22Rv1 (cell line): ENCODE measurements around the gene USP48.
"Not testable (repeated sequence)": the region's sequence is repeated elsewhere in the genome, so short reads cannot be mapped to it uniquely, and the experiment has no call there.

Source experiments
- H3K27ac ChIP-seq: fragments of 450-650 bp; 2 replicates; pipeline ENCODE4 v1.5.1; 2017
- CTCF ChIP-seq: fragments of 450-650 bp; IDR thresholded peaks from 2 replicates; pipeline ENCODE4 v1.5.1; 2017; ENCODE audit warnings: mild to moderate bottlenecking
- ZFX ChIP-seq: fragments of 450-650 bp; IDR thresholded peaks from 2 replicates; pipeline ENCODE4 v1.6.1; 2017; ENCODE audit warnings: antibody characterized with exemption, borderline replicate concordance

USP48 gene

GRCh38 chr1:21827141-21827679, 44.3 kb upstream of the USP48 start:
- TF ChIP-seq ZFX (no peak), CTCF (no peak)
- H3K27ac ChIP-seq, result no peak overlapping the region

- H3K27ac ChIP-seq, result not testable (repeated sequence)
These were observed 43.7 kb upstream of the USP48 start for GRCh38 chr1:21826694-21827093.

GRCh38 chr1:21825393-21825792, 42.4 kb upstream of the USP48 start:
- no peak overlapping the region for H3K27ac ChIP-seq
- TF ChIP-seq ZFX (no peak), CTCF (no peak)

- H3K27ac ChIP-seq, result no peak overlapping the region
- TF ChIP-seq ZFX, result no peak
- no peak for TF ChIP-seq CTCF
These were observed 42.0 kb upstream of the USP48 start for GRCh38 chr1:21824926-21825325.

GRCh38 chr1:21823980-21824702, 41.2 kb upstream of the USP48 start:
- TF ChIP-seq ZFX (no peak), CTCF (no peak)
- H3K27ac ChIP-seq, result no peak overlapping the region

GRCh38 chr1:21823206-21823979, 40.4 kb upstream of the USP48 start:
- no peak overlapping the region for H3K27ac ChIP-seq
- TF ChIP-seq CTCF, result no peak
- no peak for TF ChIP-seq ZFX

- TF ChIP-seq ZFX, result no peak
- no peak for TF ChIP-seq CTCF
- no peak overlapping the region for H3K27ac ChIP-seq
These were observed 39.4 kb upstream of the USP48 start for GRCh38 chr1:21822349-21822748.
